K562 (cell line): Measurements from ENCODE around the gene TGFBR3L. TPM values are rescaled to one million over a fixed set of nuclear protein-coding genes. Genes with fewer than 3 reads are reported as not detected.
A peak's percentile ranks its signal among the peaks of the same experiment; 100 is the strongest.

ENCODE experiments used
- BCLAF1 ChIP-seq, 2 experiments: fragments of 450-650 bp in 1 of 2; IDR thresholded peaks; 2 replicates each; pipeline ENCODE4 v1.6.1; 2011 to 2017; ENCODE audit warnings: low read depth in 2 of 2, antibody characterized with exemption in 1 of 2, borderline replicate concordance in 1 of 2, low read length in 1 of 2, mild to moderate bottlenecking in 1 of 2, mixed read lengths in 1 of 2; ENCODE audit not compliant: control insufficient read depth in 1 of 2
- BCOR ChIP-seq: fragments of 450-650 bp; IDR thresholded peaks from 2 replicates; pipeline ENCODE4 v1.6.1; 2016
- CREM ChIP-seq: IDR thresholded peaks from 2 replicates; pipeline ENCODE4 v1.6.1; 2014; ENCODE audit warnings: antibody characterized with exemption, low read depth
- EGR1 ChIP-seq: fragments of 450-650 bp; conservative IDR thresholded peaks from 2 replicates; pipeline ENCODE4 v1.6.1; 2017; ENCODE audit warnings: mild to moderate bottlenecking
- FOSL1 ChIP-seq: fragments of 200-800 bp; sonication (Bioruptor generic); conservative IDR thresholded peaks from 2 replicates; pipeline ENCODE4 v1.6.1; 2016; ENCODE audit warnings: missing genetic modification characterization, missing compliant biosample characterization
- KAT2B ChIP-seq: IDR thresholded peaks from one replicate; pipeline ENCODE4 v1.6.1; 2012; ENCODE audit warnings: low read depth, mild to moderate bottlenecking, control low read depth, inconsistent platforms, low read length, moderate library complexity
- MEF2D ChIP-seq: conservative IDR thresholded peaks from 2 replicates; pipeline ENCODE4 v1.6.1; 2016; ENCODE audit warnings: low read depth, missing genetic modification characterization, missing compliant biosample characterization
- MXD1 ChIP-seq: fragments of 250-450 bp; sonication (Bioruptor Pico); IDR thresholded peaks from 2 replicates; pipeline ENCODE4 v1.8.0; 2021; ENCODE audit warnings: borderline replicate concordance, mild to moderate bottlenecking, moderate library complexity; ENCODE audit not compliant: poor library complexity, severe bottlenecking
- NFRKB ChIP-seq: fragments of 450-650 bp; IDR thresholded peaks from 2 replicates; pipeline ENCODE4 v1.6.1; 2016; ENCODE audit warnings: low read depth
- NR2C2 ChIP-seq, 2 experiments: fragments of 200-800 bp in 1 of 2; sonication (Bioruptor generic) in 1 of 2; sonication (generic) in 1 of 2; formaldehyde crosslinking in 1 of 2; IDR thresholded peaks; 2 replicates each; pipeline versions ENCODE4 v1.6.1 to v1.8.0; 2016 to 2022; ENCODE audit warnings: mild to moderate bottlenecking in 1 of 2, missing compliant biosample characterization in 1 of 2, missing genetic modification characterization in 1 of 2, missing genetic modification reagents in 1 of 2
- NUFIP1 ChIP-seq: fragments of 450-650 bp; IDR thresholded peaks from 2 replicates; pipeline ENCODE4 v1.6.1; 2018; ENCODE audit not compliant: partially characterized antibody
- SMAD3 ChIP-seq: fragments of 450-650 bp; formaldehyde crosslinking; conservative IDR thresholded peaks from 2 replicates; pipeline ENCODE4 v1.4.0; 2020; ENCODE audit warnings: mild to moderate bottlenecking
- SMARCA4 ChIP-seq: fragments of 450-650 bp; IDR thresholded peaks from 2 replicates; pipeline ENCODE4 v1.6.1; 2016
- SMARCC2 ChIP-seq: fragments of 450-650 bp; IDR thresholded peaks from 2 replicates; pipeline ENCODE4 v1.6.1; 2017; ENCODE audit warnings: antibody characterized with exemption, moderate library complexity, mild to moderate bottlenecking, low read depth
- SOX6 ChIP-seq: fragments of 450-650 bp; IDR thresholded peaks from 2 replicates; pipeline ENCODE4 v1.6.1; 2014; ENCODE audit warnings: mild to moderate bottlenecking
- SP2 ChIP-seq: IDR thresholded peaks from 2 replicates; pipeline ENCODE4 v1.6.1; 2011; ENCODE audit warnings: mild to moderate bottlenecking, low read depth, low read length, moderate library complexity; ENCODE audit not compliant: poor library complexity, severe bottlenecking; ENCODE audit errors: extremely low read depth
- TAF15 ChIP-seq: fragments of 200-400 bp; formaldehyde crosslinking; IDR thresholded peaks from 2 replicates; pipeline ENCODE4 v1.6.1; 2017; ENCODE audit warnings: mild to moderate bottlenecking, low read depth, low read length, moderate library complexity
- TCF7L2 ChIP-seq: fragments of 150-350 bp; IDR thresholded peaks from 2 replicates; pipeline ENCODE4 v1.6.1; 2016; ENCODE audit warnings: low read depth, mild to moderate bottlenecking, low read length, moderate library complexity
- TEAD2 ChIP-seq: fragments of 450-650 bp; IDR thresholded peaks from 2 replicates; pipeline ENCODE4 v1.6.1; 2016; ENCODE audit warnings: missing genetic modification characterization, control low read depth, missing compliant biosample characterization
- XRCC3 ChIP-seq: fragments of 450-650 bp; IDR thresholded peaks from 2 replicates; pipeline ENCODE4 v1.6.1; 2017; ENCODE audit warnings: mild to moderate bottlenecking, moderate library complexity
- ZNF217 ChIP-seq: sonication (generic); formaldehyde crosslinking; IDR thresholded peaks from 2 replicates; pipeline ENCODE4 v1.8.0; 2022; ENCODE audit warnings: mild to moderate bottlenecking, missing genetic modification reagents
- polyA plus RNA-seq, 8 experiments: library from polyadenylated mRNA; depleted of rRNA in 4 of 8; stranded (reverse) in 5 of 8; unstranded in 3 of 8; fragments of >200 nt; fragmentation: Nextera tagmentation in 2 of 8; fragmentation: Illumina TruSeq in 1 of 8; extraction: Ambion mirVana in 2 of 8; extraction: Trizol in 1 of 8; gene quantifications; 2 replicates each; pipeline versions ENCODE4 v1.2.1 to v1.2.3, GENCODE V29; 2011 to 2014; ENCODE audit warnings: inconsistent platforms in 1 of 8, missing spikeins in 1 of 8
- total RNA-seq, 7 experiments: library from RNA; depleted of rRNA in 6 of 7; stranded (reverse); fragments of >200 nt in 6 of 7; fragmentation: Illumina TruSeq in 2 of 7; extraction: Trizol in 2 of 7; gene quantifications; 2 replicates each; pipeline versions ENCODE4 v1.2.1 to v1.2.3, GENCODE V29; 2011 to 2021; ENCODE audit warnings: low replicate concordance in 1 of 7
- TF ChIP-seq, protein P1 (sequence below), 3 experiments: fragments of 200-800 bp in 1 of 3; sonication (Bioruptor generic) in 1 of 3; sonication (generic) in 1 of 3; formaldehyde crosslinking in 1 of 3; IDR thresholded peaks; 2 replicates each; pipeline versions ENCODE4 v1.6.1 to v1.8.0; 2016 to 2022; ENCODE audit warnings: mild to moderate bottlenecking in 2 of 3, missing compliant biosample characterization in 2 of 3, missing genetic modification characterization in 2 of 3, missing genetic modification reagents in 1 of 3
- TF ChIP-seq, protein P2 (sequence below): fragments of 250-450 bp; sonication (Bioruptor Pico); IDR thresholded peaks from 2 replicates; pipeline ENCODE4 v1.8.0; 2021; ENCODE audit warnings: mild to moderate bottlenecking, moderate library complexity

Gene TGFBR3L
- total and polyA plus RNA-seq, 9 of the 15 experiments (the other 6 are each of a cell fraction or from before 2014, with no cell fraction given): not detected

DNA sequence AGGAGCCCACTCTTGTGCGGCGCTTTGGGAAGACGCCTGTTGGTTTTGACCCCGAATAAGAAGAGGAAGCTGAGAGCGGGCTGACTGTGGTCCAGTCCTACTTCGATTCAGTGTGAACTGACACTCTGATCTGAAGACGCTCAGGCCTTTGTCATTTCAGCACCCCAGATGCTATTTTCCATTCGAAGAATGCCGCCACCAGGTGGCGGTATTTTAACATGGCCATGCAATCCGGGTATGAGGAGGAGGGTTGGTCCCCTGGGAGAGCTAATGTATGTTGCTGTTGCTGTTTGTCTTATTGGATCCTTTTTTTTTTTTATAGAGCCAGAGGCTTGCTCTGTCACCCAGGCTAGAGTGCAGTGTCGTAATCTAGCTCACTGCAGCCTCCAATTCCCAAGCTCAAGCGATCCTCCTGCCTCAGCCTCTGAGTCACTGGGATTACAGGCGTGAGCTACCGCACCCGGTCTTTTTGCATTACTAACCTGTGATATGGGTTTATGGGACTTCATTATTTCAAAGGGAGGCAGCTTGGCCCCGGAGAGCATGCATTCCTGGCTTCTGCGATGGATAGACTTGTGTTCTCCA is 29.6 kb downstream of the TGFBR3L start (continued):
- TF ChIP-seq BCLAF1 (IDR thresholded peaks at IDR 0.05; ENCODE audit: borderline replicate concordance in 1 of 2, control insufficient read depth in 1 of 2, low read depth in 2 of 2, low read length in 1 of 2): no peak
- TF ChIP-seq NFRKB: no peak
- TF ChIP-seq NUFIP1: no peak
- no peak for TF ChIP-seq TEAD2 (tag)
- TF ChIP-seq TCF7L2: no peak
- TF ChIP-seq ZNF217 (CRISPR knock-in tag): no peak
- TF ChIP-seq SMARCC2: no peak
- TF ChIP-seq SOX6: 0 out of 2 replicates have a peak, but pooled peaks have one; percentile 7
- no peak for TF ChIP-seq EGR1
- TF ChIP-seq SMARCA4: peak; percentile 56; the same call in 1 of the 2 replicates
- TF ChIP-seq MXD1 (CRISPR knock-in tag): no peak
- TF ChIP-seq TAF15: no peak
- peak; percentile 70 for TF ChIP-seq BCOR
- TF ChIP-seq, protein P1, sequence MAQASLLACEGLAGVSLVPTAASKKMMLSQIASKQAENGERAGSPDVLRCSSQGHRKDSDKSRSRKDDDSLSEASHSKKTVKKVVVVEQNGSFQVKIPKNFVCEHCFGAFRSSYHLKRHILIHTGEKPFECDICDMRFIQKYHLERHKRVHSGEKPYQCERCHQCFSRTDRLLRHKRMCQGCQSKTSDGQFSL (CRISPR knock-in tag; IDR thresholded peaks at IDR 0.05): no peak
- TF ChIP-seq, protein P1 (tag; IDR thresholded peaks at IDR 0.05): no peak
- TF ChIP-seq, protein P2, sequence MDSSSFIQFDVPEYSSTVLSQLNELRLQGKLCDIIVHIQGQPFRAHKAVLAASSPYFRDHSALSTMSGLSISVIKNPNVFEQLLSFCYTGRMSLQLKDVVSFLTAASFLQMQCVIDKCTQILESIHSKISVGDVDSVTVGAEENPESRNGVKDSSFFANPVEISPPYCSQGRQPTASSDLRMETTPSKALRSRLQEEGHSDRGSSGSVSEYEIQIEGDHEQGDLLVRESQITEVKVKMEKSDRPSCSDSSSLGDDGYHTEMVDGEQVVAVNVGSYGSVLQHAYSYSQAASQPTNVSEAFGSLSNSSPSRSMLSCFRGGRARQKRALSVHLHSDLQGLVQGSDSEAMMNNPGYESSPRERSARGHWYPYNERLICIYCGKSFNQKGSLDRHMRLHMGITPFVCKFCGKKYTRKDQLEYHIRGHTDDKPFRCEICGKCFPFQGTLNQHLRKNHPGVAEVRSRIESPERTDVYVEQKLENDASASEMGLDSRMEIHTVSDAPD (CRISPR knock-in tag): no peak
- no peak for TF ChIP-seq SP2
- TF ChIP-seq SMAD3 (CRISPR knock-in tag): no peak
- no peak for TF ChIP-seq MEF2D (tag)
- TF ChIP-seq XRCC3: no peak
- TF ChIP-seq KAT2B: no peak
- no peak for TF ChIP-seq NR2C2 (CRISPR knock-in tag; IDR thresholded peaks at IDR 0.05)
- TF ChIP-seq NR2C2 (tag; IDR thresholded peaks at IDR 0.05): no peak
- no peak for TF ChIP-seq FOSL1 (tag)
- TF ChIP-seq CREM: no peak
